Mesodermal cell (in vitro differentiated cells): Measurements from ENCODE around the gene TMEM132E.
A peak's percentile ranks its signal among the peaks of the same experiment; 100 is the strongest.

Experiments
- H3K27ac ChIP-seq: 2 replicates; pipeline ENCODE4 v1.7.0; 2013; ENCODE audit warnings: mild to moderate bottlenecking, low read depth, low read length, moderate library complexity; ENCODE audit not compliant: severe bottlenecking
- H3K36me3 ChIP-seq: 2 replicates; pipeline ENCODE4 v1.7.1; 2013; ENCODE audit warnings: mild to moderate bottlenecking, low read length, moderate library complexity; ENCODE audit not compliant: control insufficient read depth, insufficient read depth
- H3K4me1 ChIP-seq: one replicate; pipeline ENCODE4 v1.7.1; 2013; ENCODE audit warnings: mild to moderate bottlenecking, low read length; ENCODE audit not compliant: insufficient read depth, control insufficient read depth, poor library complexity, severe bottlenecking
- H3K4me3 ChIP-seq: 2 replicates; pipeline ENCODE4 v1.7.0; 2013; ENCODE audit warnings: low read length, control low read depth, mild to moderate bottlenecking; ENCODE audit not compliant: insufficient read depth, poor library complexity, severe bottlenecking; ENCODE audit errors: extremely low read depth
- H3K9me3 ChIP-seq: 2 replicates; pipeline ENCODE4 v1.7.1; 2013; ENCODE audit warnings: mild to moderate bottlenecking, low read length, moderate library complexity; ENCODE audit not compliant: control insufficient read depth
- WGBS, 2 experiments: methylation state at CpG; one replicate each; pipeline ENCODE4 v1.1.5; 2013; ENCODE audit warnings: missing lambda C conversion rate in 2 of 2; ENCODE audit not compliant: insufficient coverage in 2 of 2; 5-methylcytosine and 5-hydroxymethylcytosine counted together

The TMEM132E gene

DNA sequence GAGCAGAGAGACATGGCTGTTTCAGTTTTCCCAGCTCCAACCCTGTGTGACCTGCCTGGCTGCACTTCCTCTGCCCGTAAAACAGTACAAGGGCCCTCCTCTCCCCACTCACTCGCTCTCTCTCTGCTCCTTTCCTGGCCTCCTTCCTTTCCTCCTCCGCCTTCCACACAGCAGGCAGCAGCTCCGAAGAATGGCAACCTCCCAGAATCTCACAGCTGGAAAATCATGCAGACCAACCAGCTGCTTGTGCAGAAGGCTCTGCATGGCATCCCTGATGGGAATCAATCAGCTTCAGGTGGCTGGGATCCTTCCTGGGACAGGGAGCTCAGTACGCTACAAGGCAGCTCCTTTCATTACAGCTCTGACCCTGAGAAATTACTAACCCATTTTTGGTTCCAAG is 27.4 kb downstream of the TMEM132E start:
- Histone ChIP-seq H3K36me3 (no peaks in the 10 kb centered on the region), H3K4me1 (peaks cover 11% of the 10 kb centered on the region), H3K9me3 (no peaks in the 10 kb centered on the region), H3K27ac (no peak overlapping the region), H3K4me3 (no peak overlapping the region)
- WGBS, 2 experiments: 43 to 54% methylated on average over 5 of the region's 5 CpGs

DNA sequence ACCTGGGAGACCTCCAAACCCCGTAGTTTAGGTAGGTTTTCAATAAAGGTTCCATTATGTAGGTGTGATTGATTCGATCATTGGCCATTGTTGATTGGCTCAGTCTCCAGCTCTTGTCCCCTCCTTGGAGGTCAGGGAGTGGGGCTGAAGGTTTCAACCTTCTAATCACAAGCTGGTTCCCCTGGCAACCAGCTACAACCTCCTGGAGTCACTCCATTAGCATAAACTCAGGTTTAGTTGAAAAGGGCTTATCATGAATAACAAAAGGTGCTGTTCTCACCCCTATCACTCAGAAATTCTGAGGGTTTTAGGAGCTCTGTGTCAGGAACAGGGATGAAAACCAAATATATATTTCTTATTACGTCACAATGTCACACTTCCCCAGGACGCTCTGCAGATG is 28.5 kb downstream of the TMEM132E start:
- WGBS, 2 experiments: 67 to 74% methylated on average over 1 to 3 of the region's 4 CpGs
- Histone ChIP-seq H3K4me1 (peaks cover 17% of the 10 kb centered on the region), H3K27ac (no peak overlapping the region), H3K9me3 (no peaks in the 10 kb centered on the region), H3K36me3 (no peaks in the 10 kb centered on the region), H3K4me3 (no peak overlapping the region)

DNA sequence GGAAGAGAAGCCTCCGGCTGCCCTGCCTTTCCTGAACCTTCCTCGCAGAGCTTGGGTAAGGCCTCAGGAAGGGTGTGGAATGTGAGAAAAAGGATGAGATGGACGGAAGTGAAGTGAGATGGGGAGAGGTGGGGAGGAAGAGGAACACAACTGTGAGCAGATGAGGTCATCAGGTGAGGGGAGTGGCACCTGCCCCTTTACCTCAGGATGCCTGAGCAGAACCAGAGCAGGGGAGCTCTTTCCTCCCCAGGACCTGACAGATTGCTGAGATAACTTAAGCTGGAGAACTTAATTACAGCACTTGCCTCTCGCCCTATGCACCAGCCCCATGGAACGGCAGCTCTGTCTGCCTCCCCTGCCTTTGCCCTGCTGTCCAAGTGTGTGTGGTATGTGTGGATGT is 29.8 kb downstream of the TMEM132E start:
- peaks cover 28% of the 10 kb centered on the region for H3K4me1 ChIP-seq

DNA sequence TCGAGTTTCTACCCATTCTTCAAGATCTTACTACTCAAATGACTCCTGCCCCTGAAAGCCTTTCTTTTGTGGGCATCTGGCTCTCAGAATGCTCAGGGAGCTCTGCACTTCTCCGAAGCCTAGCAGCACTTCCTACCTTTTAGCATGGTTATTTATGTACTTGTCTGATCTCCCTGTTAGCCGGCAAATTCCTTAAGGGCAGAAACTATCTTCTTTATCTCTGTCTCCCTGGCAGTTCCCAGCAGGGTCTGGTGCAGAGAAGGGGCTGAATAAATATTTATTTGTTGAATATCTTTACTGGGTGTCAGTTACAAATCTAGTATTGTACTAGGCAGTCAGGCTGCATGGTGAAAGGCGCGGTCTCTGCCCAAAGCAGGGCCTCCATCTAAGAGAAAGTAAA is 30.7 kb downstream of the TMEM132E start:
- Histone ChIP-seq H3K9me3 (no peaks in the 10 kb centered on the region), H3K4me1 (peaks cover 29% of the 10 kb centered on the region), H3K36me3 (no peaks in the 10 kb centered on the region), H3K27ac (no peak overlapping the region), H3K4me3 (no peak overlapping the region)
- 82 to 100% methylated on average over 3 to 5 of the region's 5 CpGs for WGBS, 2 experiments

More for the DNA sequence above, 29.8 kb downstream of the TMEM132E start:
- no peaks in the 10 kb centered on the region for H3K36me3 ChIP-seq
- no peak overlapping the region for H3K27ac ChIP-seq
- H3K4me3 ChIP-seq: no peak overlapping the region
- H3K9me3 ChIP-seq: no peaks in the 10 kb centered on the region
- WGBS, 2 experiments: 66 to 81% methylated on average over 3 to 5 of the region's 5 CpGs

DNA sequence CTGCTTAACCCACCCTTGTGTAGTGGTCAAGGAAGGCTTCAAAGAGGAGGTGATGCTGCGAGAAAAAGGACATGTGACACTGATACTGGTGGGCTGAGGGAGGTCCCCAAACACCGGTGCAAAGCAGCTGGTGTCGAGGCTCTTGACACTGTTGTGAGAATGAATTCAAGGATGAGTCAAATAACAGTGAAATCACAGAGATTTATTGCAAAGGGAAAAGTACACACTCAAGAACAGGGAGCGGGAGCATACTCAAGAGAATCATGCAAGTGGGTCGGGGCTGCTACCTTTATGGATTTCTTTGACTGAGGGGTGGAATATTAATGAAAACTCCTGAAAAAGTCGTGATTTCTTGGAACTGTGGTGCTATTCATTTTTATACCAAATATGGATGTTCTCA is 31.1 kb downstream of the TMEM132E start:
- H3K36me3 ChIP-seq: no peaks in the 10 kb centered on the region
- 85 to 91% methylated on average over 6 of the region's 6 CpGs for WGBS, 2 experiments
- no peaks in the 10 kb centered on the region for H3K9me3 ChIP-seq
- peaks cover 29% of the 10 kb centered on the region for H3K4me1 ChIP-seq
- H3K27ac ChIP-seq: no peak overlapping the region
- no peak overlapping the region for H3K4me3 ChIP-seq

DNA sequence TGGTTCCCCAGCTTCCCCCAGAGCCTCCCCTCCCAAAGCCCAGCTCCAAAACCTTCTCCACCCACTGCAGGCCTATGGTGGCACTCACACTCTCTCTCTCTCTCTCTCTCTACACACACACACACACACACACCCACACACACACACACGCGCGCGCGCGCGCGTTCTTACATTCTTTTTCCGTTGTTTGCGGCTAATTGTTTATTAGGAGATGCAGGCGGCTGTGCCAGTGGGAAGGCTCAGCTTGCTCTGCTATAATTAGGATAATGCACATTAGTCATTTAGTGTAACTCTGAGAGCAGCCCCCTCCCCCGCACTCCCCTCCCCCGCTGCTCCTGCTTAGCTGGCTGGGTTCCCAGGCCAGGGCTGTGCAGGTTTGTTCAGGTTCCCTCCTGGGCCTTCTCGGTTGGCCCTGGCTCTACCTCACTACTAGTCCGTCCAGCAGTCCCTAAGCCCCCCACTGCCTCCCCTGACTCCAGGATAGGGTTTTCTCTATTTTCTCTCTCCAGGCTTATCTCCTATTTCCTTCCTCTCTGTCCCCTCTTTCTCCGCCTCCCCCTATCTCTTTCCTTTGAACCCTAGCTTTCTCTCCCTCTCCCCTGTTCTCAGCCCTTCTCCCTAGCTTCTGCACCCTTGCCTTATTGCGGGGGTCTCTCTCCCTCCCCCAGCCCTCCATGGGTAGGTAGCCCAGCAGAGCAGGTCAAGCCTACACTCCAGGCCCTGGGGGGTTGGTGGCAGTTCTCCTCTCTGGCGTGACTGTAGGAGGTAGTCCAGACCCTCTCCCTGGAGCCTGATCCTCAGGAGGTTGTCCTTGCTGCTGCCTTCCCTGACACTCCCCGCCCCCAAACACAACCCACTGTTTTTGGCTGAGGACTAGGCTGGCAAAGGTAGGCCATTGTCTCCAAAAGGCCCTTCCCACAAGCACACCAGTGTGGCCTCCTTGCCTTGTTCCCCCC is 34.0 kb downstream of the TMEM132E start:
- Histone ChIP-seq H3K9me3 (no peaks in the 10 kb centered on the region), H3K36me3 (no peaks in the 10 kb centered on the region), H3K4me1 (peaks cover 36% of the 10 kb centered on the region), H3K4me3 (no peak overlapping the region), H3K27ac (peak overlapping the region; percentile 69)
- WGBS, 2 experiments: 35 to 36% methylated on average over 3 to 5 of the region's 19 CpGs

DNA sequence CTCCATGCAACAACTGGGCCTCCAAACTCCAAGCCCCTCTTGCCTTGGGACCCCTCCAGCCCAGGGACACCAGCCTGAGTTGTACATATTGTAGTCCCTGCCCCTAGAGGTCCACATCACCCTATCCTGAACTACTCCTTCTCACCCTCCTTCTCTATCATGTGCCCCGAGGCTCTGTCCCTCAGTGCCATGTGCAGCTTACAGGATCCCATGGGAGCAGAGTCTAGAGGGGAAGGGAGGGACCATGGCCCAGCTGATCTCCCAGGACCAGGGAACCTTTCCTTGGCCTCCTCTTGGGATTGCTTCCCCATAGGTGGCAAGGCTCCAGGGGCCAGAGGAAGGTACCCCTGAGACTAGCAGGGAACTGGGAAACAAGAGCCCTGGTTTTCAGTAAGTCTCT is 35.3 kb downstream of the TMEM132E start:
- H3K9me3 ChIP-seq: no peaks in the 10 kb centered on the region
- no peak overlapping the region for H3K4me3 ChIP-seq
- H3K4me1 ChIP-seq: peaks cover 25% of the 10 kb centered on the region
- WGBS, 2 experiments: 40% methylated on average over 1 of the region's 1 CpG; no CpG with 5 or more reads in 1 of the 2 experiments
- H3K36me3 ChIP-seq: no peaks in the 10 kb centered on the region
- no peak overlapping the region for H3K27ac ChIP-seq

DNA sequence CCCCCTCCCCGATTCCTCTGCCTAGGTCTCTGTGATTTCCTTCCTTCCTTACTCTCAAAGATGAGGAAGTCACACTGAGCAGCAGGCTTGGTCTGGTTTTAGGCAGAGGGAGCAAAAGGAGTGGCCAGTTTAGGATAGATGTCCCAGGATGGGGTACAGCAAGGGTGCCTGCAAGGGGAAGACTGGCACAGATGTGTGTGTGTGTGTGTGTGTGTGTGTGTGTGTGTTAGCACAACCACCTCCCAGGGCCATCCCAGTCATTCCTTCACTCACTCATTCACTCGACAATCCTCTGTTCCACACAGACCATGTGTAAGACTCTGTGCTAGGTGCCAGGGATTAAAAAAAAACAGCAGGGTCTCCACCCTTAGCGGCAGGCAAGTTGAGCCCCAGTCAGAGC is 35.9 kb downstream of the TMEM132E start:
- Histone ChIP-seq H3K4me1 (peaks cover 30% of the 10 kb centered on the region), H3K36me3 (no peaks in the 10 kb centered on the region), H3K9me3 (no peaks in the 10 kb centered on the region), H3K4me3 (no peak overlapping the region), H3K27ac (no peak overlapping the region)
- WGBS, 2 experiments: 17 to 42% methylated on average over 1 of the region's 3 CpGs

DNA sequence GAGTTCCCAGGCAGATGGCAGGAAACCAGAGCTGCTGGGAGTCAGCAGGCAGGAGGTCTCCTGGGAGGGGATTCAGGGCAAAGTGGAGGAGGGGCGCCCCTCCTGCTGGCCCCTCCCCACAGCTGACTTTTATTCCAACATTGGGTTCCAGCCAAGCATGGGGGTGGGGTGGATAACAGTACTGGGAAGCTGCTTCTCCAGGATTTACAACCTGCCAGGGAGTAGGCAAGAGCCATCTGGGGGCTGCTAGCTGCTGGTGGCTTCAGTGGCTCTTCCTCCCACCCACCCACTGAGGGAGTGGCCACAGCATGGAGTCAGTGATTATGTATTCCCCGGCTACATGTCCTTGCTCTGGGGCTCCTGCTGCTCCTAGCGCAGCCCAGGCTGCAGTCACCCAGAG is 36.8 kb downstream of the TMEM132E start:
- WGBS, 2 experiments: 29 to 33% methylated on average over 2 of the region's 3 CpGs
- no peak overlapping the region for H3K27ac ChIP-seq
- no peak overlapping the region for H3K4me3 ChIP-seq
- no peaks in the 10 kb centered on the region for H3K9me3 ChIP-seq
- peaks cover 33% of the 10 kb centered on the region for H3K4me1 ChIP-seq
- no peaks in the 10 kb centered on the region for H3K36me3 ChIP-seq

DNA sequence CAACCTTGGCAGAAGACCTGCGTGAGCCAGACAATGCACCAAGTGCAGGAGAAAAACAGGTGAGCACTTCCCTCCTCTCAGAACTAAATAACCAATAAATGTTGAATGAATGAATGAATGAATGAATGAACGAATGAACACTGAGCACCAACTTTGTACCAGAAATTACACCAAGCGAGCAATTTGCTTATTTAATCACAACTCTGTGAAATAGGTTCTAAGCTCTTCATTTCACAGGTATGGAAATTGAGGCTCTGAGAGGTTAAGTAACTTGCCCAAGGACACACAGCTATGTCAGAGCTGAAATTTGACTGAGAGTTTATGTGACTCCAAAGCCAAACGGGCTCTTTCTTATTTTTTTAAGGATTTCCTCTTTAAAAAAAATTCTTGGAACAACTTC is 38.0 kb downstream of the TMEM132E start:
- Histone ChIP-seq H3K9me3 (no peaks in the 10 kb centered on the region), H3K27ac (no peak overlapping the region), H3K4me3 (no peak overlapping the region), H3K4me1 (peaks cover 29% of the 10 kb centered on the region), H3K36me3 (no peaks in the 10 kb centered on the region)
- 100% methylated on average over 1 of the region's 4 CpGs; no CpG with 5 or more reads in 1 of the 2 experiments for WGBS, 2 experiments

DNA sequence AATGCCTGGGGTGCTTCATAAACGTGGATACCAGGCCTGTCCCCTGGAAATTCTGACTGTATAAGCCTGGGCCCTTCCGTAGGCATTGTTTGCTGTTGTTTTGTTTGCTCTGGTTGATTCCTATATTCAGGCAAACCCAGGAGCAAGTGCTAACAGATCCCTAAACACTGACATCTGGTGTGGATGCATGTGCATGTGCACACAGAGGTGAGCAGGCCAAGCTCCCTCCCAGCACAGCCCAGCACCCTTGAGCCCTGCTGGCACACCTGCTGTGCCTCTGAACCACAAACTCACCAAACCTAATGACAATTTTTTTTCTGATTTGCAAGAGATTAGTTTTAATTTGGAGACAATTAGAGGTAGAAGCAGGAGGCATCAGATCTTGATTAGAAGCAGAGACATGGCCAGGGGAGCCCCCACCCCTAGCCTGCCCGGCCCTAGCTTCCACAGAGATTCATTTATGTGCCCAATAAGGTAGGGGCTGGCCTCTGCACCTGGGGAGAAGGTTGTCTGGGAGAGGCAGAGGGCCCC is 40.4 kb downstream of the TMEM132E start:
- no peaks in the 10 kb centered on the region for H3K9me3 ChIP-seq
- WGBS, 2 experiments: 85 to 93% methylated on average over 2 to 3 of the region's 3 CpGs
- H3K4me3 ChIP-seq: no peak overlapping the region
- no peak overlapping the region for H3K27ac ChIP-seq
- H3K36me3 ChIP-seq: no peaks in the 10 kb centered on the region
- peaks cover 28% of the 10 kb centered on the region for H3K4me1 ChIP-seq
